ENCODE measurements around the gene TMED10.
A peak's percentile ranks its signal among the peaks of the same experiment; 100 is the strongest.
"Not testable (repeated sequence)": the region's sequence is repeated elsewhere in the genome, so short reads cannot be mapped to it uniquely, and the experiment has no call there.

TMED10 gene

GRCh38 chr14:75143761-75144527 lies 32.5 kb downstream of the TMED10 start:
- Mint-ChIP-seq H3K9me3 (no peaks in the 10 kb centered on the region), H3K4me3 (no peak overlapping the region), H3K4me1 (ENCODE audit: low read depth in 2 of 2) (peaks cover 36 to 56% of the 10 kb centered on the region in 2 donors), H3K36me3 (ENCODE audit: insufficient read depth) (peaks cover 35% of the 10 kb centered on the region), H3K27me3 (no peaks in the 10 kb centered on the region), H3K27ac (peak overlapping the region; percentile 6 to 52)
- ATAC-seq (replicated peaks) (no peak), DNase-seq (no peak)

DNA sequence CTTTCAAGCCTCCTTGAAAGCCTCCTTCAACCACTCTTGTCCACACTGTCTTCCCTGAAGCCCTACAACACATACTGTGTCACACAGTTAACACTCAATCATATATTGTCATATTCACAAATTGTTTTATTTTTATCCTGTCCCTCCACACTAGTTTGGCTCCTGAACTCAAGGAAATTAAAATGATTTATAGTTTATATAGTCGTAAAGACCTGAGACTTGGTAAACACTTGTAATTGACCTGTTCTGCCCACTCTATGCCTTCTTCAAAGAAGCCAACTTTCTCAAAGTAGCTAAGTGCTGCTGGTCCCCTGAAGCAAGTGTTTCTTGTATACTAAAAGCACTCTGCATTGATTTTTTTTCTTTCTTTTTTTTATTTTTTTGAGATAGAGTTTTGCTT lies 33.9 kb downstream of the TMED10 start:
- peaks cover 34 to 54% of the 10 kb centered on the region in 2 donors for H3K4me1 Mint-ChIP-seq (ENCODE audit: low read depth in 2 of 2)
- H3K9me3 Mint-ChIP-seq = no peaks in the 10 kb centered on the region
- peak overlapping the region; percentile 6 to 96 for H3K27ac Mint-ChIP-seq
- no peak overlapping the region for H3K4me3 Mint-ChIP-seq
- H3K27me3 Mint-ChIP-seq = no peaks in the 10 kb centered on the region
- no peak for DNase-seq
- ATAC-seq (replicated peaks) = no peak
- H3K36me3 Mint-ChIP-seq (ENCODE audit: insufficient read depth) = peaks cover 29% of the 10 kb centered on the region

GRCh38 chr14:75141967-75142366 lies 34.4 kb downstream of the TMED10 start:
- Mint-ChIP-seq H3K27ac (peak overlapping the region; percentile 6 to 96), H3K27me3 (no peaks in the 10 kb centered on the region), H3K4me3 (peak overlapping the region in 1 of 2 donors; percentile 62), H3K9me3 (no peaks in the 10 kb centered on the region), H3K4me1 (ENCODE audit: low read depth in 2 of 2) (peaks cover 34 to 54% of the 10 kb centered on the region in 2 donors), H3K36me3 (ENCODE audit: insufficient read depth) (peaks cover 25% of the 10 kb centered on the region)
- ATAC-seq (replicated peaks) (peak; percentile 57), DNase-seq (peak; percentile 14 to 30 (median 25))

DNA sequence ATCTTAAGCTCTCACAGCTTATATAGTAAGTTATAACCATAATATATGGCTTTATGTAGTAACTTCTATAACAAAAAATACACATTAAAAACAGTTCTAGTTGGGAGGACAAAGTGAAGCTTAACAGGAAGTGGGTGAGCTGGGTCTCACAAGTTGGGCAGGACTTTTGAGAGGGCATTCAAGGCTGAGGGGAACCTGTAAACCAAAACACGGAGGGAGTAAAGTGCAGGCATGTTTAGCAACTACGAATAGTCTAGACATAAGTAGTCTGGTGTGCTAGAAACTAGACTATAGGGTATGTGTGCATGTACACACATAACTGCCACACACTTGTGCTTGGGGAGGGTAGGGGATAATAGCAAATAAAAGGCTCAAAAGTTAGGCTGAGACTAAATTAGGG lies 35.4 kb downstream of the TMED10 start:
- Mint-ChIP-seq H3K36me3 (ENCODE audit: insufficient read depth) (peaks cover 16% of the 10 kb centered on the region), H3K4me1 (ENCODE audit: low read depth in 2 of 2) (peaks cover 28 to 46% of the 10 kb centered on the region in 2 donors), H3K27ac (peak overlapping the region; percentile 49 to 96), H3K9me3 (no peaks in the 10 kb centered on the region), H3K4me3 (peak overlapping the region in 1 of 2 donors; percentile 16), H3K27me3 (no peaks in the 10 kb centered on the region)
- DNase-seq (peak; percentile 12 to 23 (median 14)), ATAC-seq (replicated peaks) (peak; percentile 89)

- H3K27ac Mint-ChIP-seq = peak overlapping the region; percentile 49 to 96
- DNase-seq (no peak), ATAC-seq (replicated peaks) (no peak)
- H3K27me3 Mint-ChIP-seq = no peaks in the 10 kb centered on the region
- peak overlapping the region in 1 of 2 donors; percentile 16 for H3K4me3 Mint-ChIP-seq
- peaks cover 16% of the 10 kb centered on the region for H3K36me3 Mint-ChIP-seq (ENCODE audit: insufficient read depth)
- H3K4me1 Mint-ChIP-seq (ENCODE audit: low read depth in 2 of 2) = peaks cover 27 to 45% of the 10 kb centered on the region in 2 donors
- no peaks in the 10 kb centered on the region for H3K9me3 Mint-ChIP-seq
Measured at GRCh38 chr14:75140620-75141019, 35.8 kb downstream of the TMED10 start.

- ATAC-seq (replicated peaks) (no peak), DNase-seq (no peak)
- peaks cover 24% of the 10 kb centered on the region for H3K36me3 Mint-ChIP-seq (ENCODE audit: insufficient read depth)
- H3K9me3 Mint-ChIP-seq = no peaks in the 10 kb centered on the region
- peak overlapping the region; percentile 76 to 83 for H3K27ac Mint-ChIP-seq
- peak overlapping the region in 1 of 2 donors; percentile 6 for H3K4me3 Mint-ChIP-seq
- no peaks in the 10 kb centered on the region for H3K27me3 Mint-ChIP-seq
- peaks cover 27 to 35% of the 10 kb centered on the region in 2 donors for H3K4me1 Mint-ChIP-seq (ENCODE audit: low read depth in 2 of 2)
Measured at GRCh38 chr14:75139185-75139584, 37.2 kb downstream of the TMED10 start.

GRCh38 chr14:75138492-75138891 lies 37.9 kb downstream of the TMED10 start:
- peak overlapping the region; percentile 18 to 79 for H3K27ac Mint-ChIP-seq
- H3K4me1 Mint-ChIP-seq (ENCODE audit: low read depth in 2 of 2) = peaks cover 25 to 32% of the 10 kb centered on the region in 2 donors
- H3K9me3 Mint-ChIP-seq = no peaks in the 10 kb centered on the region
- H3K4me3 Mint-ChIP-seq = peak overlapping the region; percentile 10 to 18
- DNase-seq (no peak), ATAC-seq (replicated peaks) (no peak)
- H3K36me3 Mint-ChIP-seq (ENCODE audit: insufficient read depth) = peaks cover 31% of the 10 kb centered on the region
- H3K27me3 Mint-ChIP-seq = no peaks in the 10 kb centered on the region

DNA sequence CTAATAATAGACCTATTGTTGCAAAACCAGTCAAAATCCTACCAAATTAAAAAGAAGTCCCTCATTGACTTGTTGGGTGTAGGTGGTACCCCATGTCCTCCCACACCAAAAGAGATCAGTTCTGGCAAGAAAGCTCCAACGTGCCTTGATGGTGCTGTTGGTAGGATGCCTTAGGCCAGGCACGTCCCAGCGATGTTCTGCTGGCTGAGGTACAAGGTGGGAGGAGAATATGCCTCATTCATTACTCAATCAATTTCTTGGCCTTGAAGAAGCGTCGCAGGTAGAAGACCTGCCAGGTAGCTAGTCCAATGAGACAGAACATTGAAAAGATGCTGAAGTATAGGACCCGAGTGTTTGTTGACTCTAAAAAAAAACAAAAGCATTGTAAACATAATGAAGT lies 41.8 kb downstream of the TMED10 start:
- peak overlapping the region in 1 of 2 donors; percentile 9 for H3K27ac Mint-ChIP-seq
- no peak for DNase-seq
- no peak overlapping the region for H3K4me3 Mint-ChIP-seq
- ATAC-seq (replicated peaks) = no peak
- H3K4me1 Mint-ChIP-seq (ENCODE audit: low read depth in 2 of 2) = peaks cover 8 to 15% of the 10 kb centered on the region in 2 donors
- H3K36me3 Mint-ChIP-seq (ENCODE audit: insufficient read depth) = peaks cover 46% of the 10 kb centered on the region
- H3K27me3 Mint-ChIP-seq = no peaks in the 10 kb centered on the region
- no peaks in the 10 kb centered on the region for H3K9me3 Mint-ChIP-seq

GRCh38 chr14:75133597-75133996 lies 42.8 kb downstream of the TMED10 start:
- no peaks in the 10 kb centered on the region for H3K27me3 Mint-ChIP-seq
- ATAC-seq (replicated peaks) (no peak), DNase-seq (no peak)
- peak overlapping the region in 1 of 2 donors; percentile 28 for H3K27ac Mint-ChIP-seq
- H3K4me3 Mint-ChIP-seq = no peak overlapping the region
- H3K4me1 Mint-ChIP-seq (ENCODE audit: low read depth in 2 of 2) = peaks cover 3 to 9% of the 10 kb centered on the region in 2 donors
- H3K36me3 Mint-ChIP-seq (ENCODE audit: insufficient read depth) = peaks cover 41% of the 10 kb centered on the region
- no peaks in the 10 kb centered on the region for H3K9me3 Mint-ChIP-seq

DNA sequence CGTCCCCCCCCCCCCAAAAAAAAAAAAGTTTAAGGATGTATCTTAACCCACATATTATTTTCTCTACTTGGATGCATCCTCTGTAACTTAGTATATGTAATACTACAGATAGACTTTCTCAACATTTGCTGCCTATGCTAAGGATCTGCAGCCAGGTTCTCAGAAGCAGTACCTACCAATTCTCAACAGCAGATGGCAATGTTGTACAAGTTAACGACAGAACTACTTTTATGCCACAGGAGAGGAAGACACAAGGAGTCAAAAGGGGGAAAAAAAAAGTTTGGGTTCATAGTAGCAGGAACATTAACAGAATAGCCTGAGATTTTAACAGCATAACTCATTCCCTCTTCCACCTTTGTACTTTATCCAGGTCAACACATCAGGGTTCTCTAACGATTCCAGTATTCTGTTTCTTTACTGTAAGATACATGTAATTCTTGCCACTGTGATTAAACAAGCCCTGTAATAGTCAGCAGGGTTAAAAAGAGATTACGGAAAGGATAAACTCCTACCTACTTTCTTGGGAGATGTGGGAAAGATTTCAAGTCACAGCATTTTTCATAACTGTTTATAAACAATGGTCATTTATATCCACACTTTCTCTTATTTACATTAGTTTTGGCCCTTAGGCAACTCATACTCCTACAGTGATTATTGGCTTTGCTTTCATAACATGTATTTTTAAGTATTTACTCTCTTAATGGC lies 43.9 kb downstream of the TMED10 start:
- Mint-ChIP-seq H3K36me3 (ENCODE audit: insufficient read depth) (peaks cover 49% of the 10 kb centered on the region), H3K27ac (peak overlapping the region; percentile 28 to 64), H3K4me1 (ENCODE audit: low read depth in 2 of 2) (peaks cover 9 to 11% of the 10 kb centered on the region in 2 donors), H3K4me3 (no peak overlapping the region), H3K9me3 (peaks cover 0 to 6% of the 10 kb centered on the region in 2 donors), H3K27me3 (no peaks in the 10 kb centered on the region)
- ATAC-seq (replicated peaks) = peak; percentile 91
- peak; percentile 69 to 78 (median 71) for DNase-seq

DNA sequence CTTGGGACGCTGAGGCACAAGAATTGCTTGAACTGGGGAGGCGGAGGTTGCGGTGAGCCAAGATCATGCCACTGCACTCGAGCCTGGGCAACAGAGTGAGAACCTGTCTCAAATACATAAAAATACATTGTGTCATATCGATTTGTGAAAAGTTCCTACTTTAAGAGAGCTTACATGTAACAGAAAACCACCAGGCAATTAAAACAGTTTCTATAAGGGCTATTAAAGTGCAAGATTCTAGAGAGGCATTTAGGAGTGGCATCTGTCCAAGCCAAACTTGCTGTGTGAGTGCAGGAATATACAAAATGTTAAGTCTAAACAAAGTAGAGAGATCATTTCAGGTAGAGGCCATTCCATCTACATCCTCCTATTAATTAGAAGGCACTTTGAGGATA lies 47.8 kb downstream of the TMED10 start:
- no peak for ATAC-seq (replicated peaks)
- DNase-seq = no peak
- H3K4me1 Mint-ChIP-seq (ENCODE audit: low read depth in 2 of 2) = peaks cover 37 to 39% of the 10 kb centered on the region in 2 donors
- H3K36me3 Mint-ChIP-seq (ENCODE audit: insufficient read depth) = peaks cover 46% of the 10 kb centered on the region
- H3K4me3 Mint-ChIP-seq = peak overlapping the region in 1 of 2 donors; percentile 44
- no peak overlapping the region for H3K27ac Mint-ChIP-seq
- no peaks in the 10 kb centered on the region for H3K27me3 Mint-ChIP-seq
- peaks cover 0 to 8% of the 10 kb centered on the region in 2 donors for H3K9me3 Mint-ChIP-seq

DNA sequence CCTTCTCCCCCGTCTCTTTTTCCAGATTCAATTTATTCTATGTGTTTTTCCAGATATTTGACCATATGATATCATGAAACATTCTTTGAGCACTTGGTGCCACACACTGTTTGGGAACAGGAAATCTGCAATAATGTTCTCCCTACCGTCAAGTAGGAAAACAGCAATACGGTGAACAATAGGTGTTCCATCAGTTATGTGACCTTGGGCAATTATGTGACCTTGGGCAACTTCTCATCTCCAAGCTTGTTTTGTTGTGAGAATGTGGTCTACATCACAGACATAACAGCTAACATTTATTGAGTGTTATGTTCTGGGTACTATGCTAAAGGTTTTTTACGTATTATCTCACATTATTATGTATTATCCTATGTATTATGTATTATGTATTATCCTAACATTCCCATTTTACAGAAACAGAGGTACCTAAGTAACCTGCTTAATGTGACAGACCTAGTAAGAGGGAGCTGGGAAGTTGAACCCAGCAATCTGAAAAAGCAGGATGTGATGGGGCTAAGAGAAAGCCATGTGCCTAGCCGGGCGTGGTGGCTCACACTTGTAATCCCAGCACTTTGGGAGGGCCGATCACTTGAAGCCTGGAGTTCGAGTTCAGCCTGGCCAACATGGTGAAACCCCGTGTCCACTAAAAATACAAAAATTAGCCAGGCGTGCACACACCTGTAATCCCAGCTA lies 48.4 kb downstream of the TMED10 start:
- Mint-ChIP-seq H3K4me1 (ENCODE audit: low read depth in 2 of 2) (peaks cover 37 to 39% of the 10 kb centered on the region in 2 donors), H3K27me3 (no peaks in the 10 kb centered on the region)
- DNase-seq = no peak

GRCh38 chr14:75127474-75127820 lies 49.0 kb downstream of the TMED10 start:
- Mint-ChIP-seq H3K4me1 (ENCODE audit: low read depth in 2 of 2) (peaks cover 35 to 36% of the 10 kb centered on the region in 2 donors), H3K36me3 (ENCODE audit: insufficient read depth) (peaks cover 40% of the 10 kb centered on the region), H3K4me3 (peak overlapping the region; percentile 92 to 97), H3K27ac (peak overlapping the region; percentile 96 to 100)
- not testable (repeated sequence) for H3K9me3 Mint-ChIP-seq; H3K27me3 Mint-ChIP-seq; DNase-seq; ATAC-seq (replicated peaks)

More for the DNA sequence above, 48.4 kb downstream of the TMED10 start:
- Mint-ChIP-seq H3K36me3 (ENCODE audit: insufficient read depth) (peaks cover 41% of the 10 kb centered on the region), H3K4me3 (peak overlapping the region; percentile 92 to 97), H3K27ac (peak overlapping the region; percentile 96 to 100), H3K9me3 (peaks cover 0 to 8% of the 10 kb centered on the region in 2 donors)
- no peak for ATAC-seq (replicated peaks)

Data from effector memory CD8-positive, alpha-beta T cell (primary cell).